ENCODE measurements around the gene TSPAN16. TPM values are rescaled to one million over a fixed set of nuclear protein-coding genes. Genes with fewer than 3 reads are reported as not detected.

The TSPAN16 gene
- total and polyA plus RNA-seq, 2 of the 13 experiments (the other 11 are each of a cell fraction or from before 2014, with no cell fraction given), result not detected

DNA sequence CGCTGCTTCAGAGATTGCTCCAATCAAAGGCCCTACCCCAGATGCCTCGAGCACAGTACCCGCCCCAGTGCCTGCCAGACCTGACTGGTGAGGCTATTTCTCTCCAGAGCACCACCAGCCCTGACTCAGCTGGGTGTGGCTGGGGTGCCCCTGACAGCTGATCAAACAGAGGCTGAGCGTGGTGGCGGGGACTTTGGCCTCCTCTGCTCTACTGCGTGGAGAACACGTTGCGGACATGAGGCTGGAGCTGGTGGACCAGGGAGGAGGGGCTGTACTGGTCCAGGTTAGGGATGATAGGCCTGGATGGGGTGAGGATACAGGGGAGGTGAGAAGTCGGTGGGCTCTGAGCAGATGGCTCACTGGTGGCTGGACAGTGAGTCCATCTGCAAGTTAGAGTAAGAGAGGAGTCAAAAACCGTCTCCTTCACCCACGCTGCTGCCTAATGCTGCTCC lies 30.1 kb upstream of the TSPAN16 start (continued):
- TF ChIP-seq PRPF4 (IDR thresholded peaks at IDR 0.05; ENCODE audit: low read depth, low read length, poor library complexity, severe bottlenecking) (no peak), WIZ (CRISPR knock-in tag; IDR thresholded peaks at IDR 0.05) (no peak; the same call in 1 of the 2 replicates), SRF (IDR thresholded peaks at IDR 0.05; ENCODE audit: low read depth, low read length) (no peak), ZNF609 (CRISPR knock-in tag; IDR thresholded peaks at IDR 0.05; ENCODE audit: borderline replicate concordance) (peak; percentile 93), ZFP37 (CRISPR knock-in tag; IDR thresholded peaks at IDR 0.05; ENCODE audit: borderline replicate concordance) (peak; percentile 98), HMGA1 (CRISPR knock-in tag; conservative IDR thresholded peaks at IDR 0.05) (no peak), ZFYVE20 (CRISPR knock-in tag; IDR thresholded peaks at IDR 0.05; ENCODE audit: borderline replicate concordance, low read depth) (no peak), NR1H2 (CRISPR knock-in tag; IDR thresholded peaks at IDR 0.05; ENCODE audit: borderline replicate concordance, low read depth) (peak; percentile 80; the same call in 1 of the 2 replicates), ZNF160 (CRISPR knock-in tag; IDR thresholded peaks at IDR 0.05) (peak; percentile 82; the same call in 1 of the 2 replicates), MEIS1 (CRISPR knock-in tag; IDR thresholded peaks at IDR 0.05; ENCODE audit: borderline replicate concordance) (peak; percentile 96; the same call in 1 of the 2 replicates), ZBTB3 (CRISPR knock-in tag; IDR thresholded peaks at IDR 0.05; ENCODE audit: borderline replicate concordance, low read depth) (peak; percentile 72; the same call in 1 of the 2 replicates), GLI4 (CRISPR knock-in tag; IDR thresholded peaks at IDR 0.05; ENCODE audit: borderline replicate concordance) (peak; percentile 49; the same call in 1 of the 2 replicates), ZNF331 (CRISPR knock-in tag; IDR thresholded peaks at IDR 0.05) (peak; percentile 94), ZNF598 (CRISPR knock-in tag; IDR thresholded peaks at IDR 0.05; ENCODE audit: borderline replicate concordance) (peak; percentile 95; the same call in 1 of the 2 replicates), ZNF17 (CRISPR knock-in tag; IDR thresholded peaks at IDR 0.05) (no peak), LCORL (IDR thresholded peaks at IDR 0.05) (no peak), LCORL (CRISPR knock-in tag; IDR thresholded peaks at IDR 0.05) (peak; percentile 94), MEIS2 (CRISPR knock-in tag; IDR thresholded peaks at IDR 0.05) (peak; percentile 97), SALL1 (CRISPR knock-in tag; IDR thresholded peaks at IDR 0.05) (peak; percentile 99), ZNF121 (CRISPR knock-in tag; IDR thresholded peaks at IDR 0.05) (peak; percentile 80; the same call in 1 of the 2 replicates), ZNF816 (CRISPR knock-in tag; IDR thresholded peaks at IDR 0.05; ENCODE audit: borderline replicate concordance) (no peak)
- TF ChIP-seq, protein P1, sequence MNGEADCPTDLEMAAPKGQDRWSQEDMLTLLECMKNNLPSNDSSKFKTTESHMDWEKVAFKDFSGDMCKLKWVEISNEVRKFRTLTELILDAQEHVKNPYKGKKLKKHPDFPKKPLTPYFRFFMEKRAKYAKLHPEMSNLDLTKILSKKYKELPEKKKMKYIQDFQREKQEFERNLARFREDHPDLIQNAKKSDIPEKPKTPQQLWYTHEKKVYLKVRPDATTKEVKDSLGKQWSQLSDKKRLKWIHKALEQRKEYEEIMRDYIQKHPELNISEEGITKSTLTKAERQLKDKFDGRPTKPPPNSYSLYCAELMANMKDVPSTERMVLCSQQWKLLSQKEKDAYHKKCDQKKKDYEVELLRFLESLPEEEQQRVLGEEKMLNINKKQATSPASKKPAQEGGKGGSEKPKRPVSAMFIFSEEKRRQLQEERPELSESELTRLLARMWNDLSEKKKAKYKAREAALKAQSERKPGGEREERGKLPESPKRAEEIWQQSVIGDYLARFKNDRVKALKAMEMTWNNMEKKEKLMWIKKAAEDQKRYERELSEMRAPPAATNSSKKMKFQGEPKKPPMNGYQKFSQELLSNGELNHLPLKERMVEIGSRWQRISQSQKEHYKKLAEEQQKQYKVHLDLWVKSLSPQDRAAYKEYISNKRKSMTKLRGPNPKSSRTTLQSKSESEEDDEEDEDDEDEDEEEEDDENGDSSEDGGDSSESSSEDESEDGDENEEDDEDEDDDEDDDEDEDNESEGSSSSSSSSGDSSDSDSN (CRISPR knock-in tag; IDR thresholded peaks at IDR 0.05), result peak; percentile 82
- TF ChIP-seq, protein P2, sequence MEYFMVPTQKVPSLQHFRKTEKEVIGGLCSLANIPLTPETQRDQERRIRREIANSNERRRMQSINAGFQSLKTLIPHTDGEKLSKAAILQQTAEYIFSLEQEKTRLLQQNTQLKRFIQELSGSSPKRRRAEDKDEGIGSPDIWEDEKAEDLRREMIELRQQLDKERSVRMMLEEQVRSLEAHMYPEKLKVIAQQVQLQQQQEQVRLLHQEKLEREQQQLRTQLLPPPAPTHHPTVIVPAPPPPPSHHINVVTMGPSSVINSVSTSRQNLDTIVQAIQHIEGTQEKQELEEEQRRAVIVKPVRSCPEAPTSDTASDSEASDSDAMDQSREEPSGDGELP (IDR thresholded peaks at IDR 0.05; ENCODE audit: borderline replicate concordance, low read depth), result peak; percentile 100
